ENCODE measurements around the gene KIF22. TPM values are rescaled to one million over a fixed set of nuclear protein-coding genes. Genes with fewer than 3 reads are reported as not detected.

KIF22 gene
- total and polyA plus RNA-seq, 9 of the 15 experiments (the other 6 are each of a cell fraction or from before 2014, with no cell fraction given), result 8.7 to 232 (median 131) TPM

DNA sequence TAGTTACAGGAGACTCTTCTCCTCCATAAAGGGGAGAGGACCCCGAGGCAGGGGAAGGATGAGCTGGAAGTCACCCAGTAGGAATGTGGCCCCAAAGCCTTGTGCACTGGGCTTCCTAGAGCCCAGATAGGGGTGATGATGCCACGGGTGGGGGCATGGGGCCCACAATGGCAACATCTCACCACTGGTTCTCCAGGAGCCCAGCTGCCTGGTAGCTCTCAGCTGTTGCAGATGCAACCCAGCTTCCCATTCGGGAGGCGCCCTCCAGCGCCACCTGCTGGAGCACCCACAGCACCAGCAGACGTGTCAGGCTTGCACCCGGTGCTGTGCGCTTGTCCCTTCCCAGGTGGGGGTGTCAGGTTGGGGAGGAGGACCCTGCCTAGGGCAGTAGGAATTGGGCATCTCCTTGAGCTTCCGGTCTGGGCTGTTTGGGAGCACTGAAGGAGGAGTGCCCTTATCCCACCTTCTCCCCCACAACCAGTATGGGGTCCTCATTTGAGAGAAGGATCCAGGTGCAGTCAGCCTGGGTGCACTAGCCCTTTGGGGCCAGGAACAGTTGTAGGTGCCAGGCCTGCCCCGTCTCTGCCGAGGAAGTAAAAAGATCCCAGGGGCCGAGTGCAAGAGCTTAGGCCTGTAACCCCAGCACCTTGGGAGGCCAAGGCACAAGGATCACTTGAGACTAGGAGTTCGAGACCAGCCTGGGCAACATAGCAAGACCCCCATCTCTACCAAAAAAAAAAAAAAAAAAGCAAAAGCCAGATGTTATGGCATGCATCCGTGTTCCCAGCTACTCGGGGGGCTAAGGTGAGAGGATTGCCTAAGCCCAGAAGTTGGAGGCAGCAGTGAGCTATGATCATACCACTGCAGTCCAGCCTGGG, 58.1 kb downstream of the KIF22 start (continued):
- TF ChIP-seq RCOR1 (IDR thresholded peaks at IDR 0.05; ENCODE audit: borderline replicate concordance in 1 of 2, low read depth in 2 of 2, low read length in 2 of 2) (peak in 1 of 2 experiments; percentile 63; a peak in 1 of 4 replicates), CREM (IDR thresholded peaks at IDR 0.05; ENCODE audit: low read depth) (peak; percentile 69), BMI1 (IDR thresholded peaks at IDR 0.05; ENCODE audit: low read length) (no peak), XRCC5 (IDR thresholded peaks at IDR 0.05; ENCODE audit: low read depth, low read length) (0 out of 2 replicates have a peak, but pooled peaks have one; percentile 39), GABPB1 (CRISPR knock-in tag; IDR thresholded peaks at IDR 0.05) (peak; percentile 36; the same call in 1 of the 2 replicates), HMGN3 (IDR thresholded peaks at IDR 0.05; ENCODE audit: borderline replicate concordance, extremely low read depth, insufficient read length, low read depth, low read length) (no peak), PHF20 (IDR thresholded peaks at IDR 0.05; ENCODE audit: partially characterized antibody) (no peak), TRIM28 (IDR thresholded peaks at IDR 0.05) (no peak), RBM14 (IDR thresholded peaks at IDR 0.05; ENCODE audit: borderline replicate concordance, insufficient read depth, low read depth, low read length) (no peak), ZNF12 (CRISPR knock-in tag; IDR thresholded peaks at IDR 0.05) (peak; percentile 17; the same call in 1 of the 2 replicates), TAF1 (IDR thresholded peaks at IDR 0.05; ENCODE audit: control insufficient read depth, extremely low read depth, insufficient read depth, low read length, severe bottlenecking) (no peak), NR2C1 (IDR thresholded peaks at IDR 0.05) (no peak), NR2C1 (tag; IDR thresholded peaks at IDR 0.05) (no peak), STAG1 (CRISPR knock-in tag; IDR thresholded peaks at IDR 0.05; ENCODE audit: borderline replicate concordance) (peak; percentile 73; the same call in 1 of the 2 replicates)
- TF ChIP-seq, protein P1, sequence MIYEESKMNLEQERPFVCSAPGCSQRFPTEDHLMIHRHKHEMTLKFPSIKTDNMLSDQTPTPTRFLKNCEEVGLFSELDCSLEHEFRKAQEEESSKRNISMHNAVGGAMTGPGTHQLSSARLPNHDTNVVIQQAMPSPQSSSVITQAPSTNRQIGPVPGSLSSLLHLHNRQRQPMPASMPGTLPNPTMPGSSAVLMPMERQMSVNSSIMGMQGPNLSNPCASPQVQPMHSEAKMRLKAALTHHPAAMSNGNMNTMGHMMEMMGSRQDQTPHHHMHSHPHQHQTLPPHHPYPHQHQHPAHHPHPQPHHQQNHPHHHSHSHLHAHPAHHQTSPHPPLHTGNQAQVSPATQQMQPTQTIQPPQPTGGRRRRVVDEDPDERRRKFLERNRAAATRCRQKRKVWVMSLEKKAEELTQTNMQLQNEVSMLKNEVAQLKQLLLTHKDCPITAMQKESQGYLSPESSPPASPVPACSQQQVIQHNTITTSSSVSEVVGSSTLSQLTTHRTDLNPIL (CRISPR knock-in tag; IDR thresholded peaks at IDR 0.05), result no peak
- TF ChIP-seq, protein P2, sequence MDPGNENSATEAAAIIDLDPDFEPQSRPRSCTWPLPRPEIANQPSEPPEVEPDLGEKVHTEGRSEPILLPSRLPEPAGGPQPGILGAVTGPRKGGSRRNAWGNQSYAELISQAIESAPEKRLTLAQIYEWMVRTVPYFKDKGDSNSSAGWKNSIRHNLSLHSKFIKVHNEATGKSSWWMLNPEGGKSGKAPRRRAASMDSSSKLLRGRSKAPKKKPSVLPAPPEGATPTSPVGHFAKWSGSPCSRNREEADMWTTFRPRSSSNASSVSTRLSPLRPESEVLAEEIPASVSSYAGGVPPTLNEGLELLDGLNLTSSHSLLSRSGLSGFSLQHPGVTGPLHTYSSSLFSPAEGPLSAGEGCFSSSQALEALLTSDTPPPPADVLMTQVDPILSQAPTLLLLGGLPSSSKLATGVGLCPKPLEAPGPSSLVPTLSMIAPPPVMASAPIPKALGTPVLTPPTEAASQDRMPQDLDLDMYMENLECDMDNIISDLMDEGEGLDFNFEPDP (CRISPR knock-in tag; IDR thresholded peaks at IDR 0.05), result no peak
- TF ChIP-seq, protein P3, sequence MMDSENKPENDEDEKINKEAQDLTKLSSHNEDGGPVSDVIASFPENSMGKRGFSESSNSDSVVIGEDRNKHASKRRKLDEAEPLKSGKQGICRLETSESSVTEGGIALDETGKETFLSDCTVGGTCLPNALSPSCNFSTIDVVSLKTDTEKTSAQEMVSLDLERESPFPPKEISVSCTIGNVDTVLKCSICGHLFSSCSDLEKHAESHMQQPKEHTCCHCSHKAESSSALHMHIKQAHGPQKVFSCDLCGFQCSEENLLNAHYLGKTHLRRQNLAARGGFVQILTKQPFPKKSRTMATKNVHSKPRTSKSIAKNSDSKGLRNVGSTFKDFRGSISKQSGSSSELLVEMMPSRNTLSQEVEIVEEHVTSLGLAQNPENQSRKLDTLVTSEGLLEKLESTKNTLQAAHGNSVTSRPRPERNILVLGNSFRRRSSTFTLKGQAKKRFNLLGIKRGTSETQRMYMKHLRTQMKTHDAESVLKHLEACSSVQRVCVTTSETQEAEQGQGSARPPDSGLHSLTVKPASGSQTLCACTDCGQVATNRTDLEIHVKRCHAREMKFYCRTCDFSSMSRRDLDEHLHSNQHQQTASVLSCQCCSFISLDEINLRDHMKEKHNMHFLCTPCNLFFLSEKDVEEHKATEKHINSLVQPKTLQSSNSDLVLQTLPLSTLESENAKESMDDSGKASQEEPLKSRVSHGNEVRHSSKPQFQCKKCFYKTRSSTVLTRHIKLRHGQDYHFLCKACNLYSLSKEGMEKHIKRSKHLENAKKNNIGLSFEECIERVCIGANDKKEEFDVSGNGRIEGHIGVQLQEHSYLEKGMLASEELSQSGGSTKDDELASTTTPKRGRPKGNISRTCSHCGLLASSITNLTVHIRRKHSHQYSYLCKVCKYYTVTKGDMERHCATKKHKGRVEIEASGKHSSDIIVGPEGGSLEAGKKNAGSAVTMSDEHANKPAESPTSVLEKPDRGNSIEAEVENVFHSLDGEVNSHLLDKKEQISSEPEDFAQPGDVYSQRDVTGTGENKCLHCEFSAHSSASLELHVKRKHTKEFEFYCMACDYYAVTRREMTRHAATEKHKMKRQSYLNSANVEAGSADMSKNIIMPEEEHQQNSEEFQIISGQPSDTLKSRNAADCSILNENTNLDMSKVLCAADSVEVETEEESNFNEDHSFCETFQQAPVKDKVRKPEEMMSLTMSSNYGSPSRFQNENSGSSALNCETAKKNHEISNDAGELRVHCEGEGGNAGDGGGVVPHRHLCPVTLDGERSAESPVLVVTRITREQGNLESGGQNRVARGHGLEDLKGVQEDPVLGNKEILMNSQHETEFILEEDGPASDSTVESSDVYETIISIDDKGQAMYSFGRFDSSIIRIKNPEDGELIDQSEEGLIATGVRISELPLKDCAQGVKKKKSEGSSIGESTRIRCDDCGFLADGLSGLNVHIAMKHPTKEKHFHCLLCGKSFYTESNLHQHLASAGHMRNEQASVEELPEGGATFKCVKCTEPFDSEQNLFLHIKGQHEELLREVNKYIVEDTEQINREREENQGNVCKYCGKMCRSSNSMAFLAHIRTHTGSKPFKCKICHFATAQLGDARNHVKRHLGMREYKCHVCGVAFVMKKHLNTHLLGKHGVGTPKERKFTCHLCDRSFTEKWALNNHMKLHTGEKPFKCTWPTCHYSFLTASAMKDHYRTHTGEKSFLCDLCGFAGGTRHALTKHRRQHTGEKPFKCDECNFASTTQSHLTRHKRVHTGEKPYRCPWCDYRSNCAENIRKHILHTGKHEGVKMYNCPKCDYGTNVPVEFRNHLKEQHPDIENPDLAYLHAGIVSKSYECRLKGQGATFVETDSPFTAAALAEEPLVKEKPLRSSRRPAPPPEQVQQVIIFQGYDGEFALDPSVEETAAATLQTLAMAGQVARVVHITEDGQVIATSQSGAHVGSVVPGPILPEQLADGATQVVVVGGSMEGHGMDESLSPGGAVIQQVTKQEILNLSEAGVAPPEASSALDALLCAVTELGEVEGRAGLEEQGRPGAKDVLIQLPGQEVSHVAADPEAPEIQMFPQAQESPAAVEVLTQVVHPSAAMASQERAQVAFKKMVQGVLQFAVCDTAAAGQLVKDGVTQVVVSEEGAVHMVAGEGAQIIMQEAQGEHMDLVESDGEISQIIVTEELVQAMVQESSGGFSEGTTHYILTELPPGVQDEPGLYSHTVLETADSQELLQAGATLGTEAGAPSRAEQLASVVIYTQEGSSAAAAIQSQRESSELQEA (IDR thresholded peaks at IDR 0.05; ENCODE audit: low read depth), result no peak

Measured in K562 (cell line).